ENCODE results near the gene HORMAD2.

DNA sequence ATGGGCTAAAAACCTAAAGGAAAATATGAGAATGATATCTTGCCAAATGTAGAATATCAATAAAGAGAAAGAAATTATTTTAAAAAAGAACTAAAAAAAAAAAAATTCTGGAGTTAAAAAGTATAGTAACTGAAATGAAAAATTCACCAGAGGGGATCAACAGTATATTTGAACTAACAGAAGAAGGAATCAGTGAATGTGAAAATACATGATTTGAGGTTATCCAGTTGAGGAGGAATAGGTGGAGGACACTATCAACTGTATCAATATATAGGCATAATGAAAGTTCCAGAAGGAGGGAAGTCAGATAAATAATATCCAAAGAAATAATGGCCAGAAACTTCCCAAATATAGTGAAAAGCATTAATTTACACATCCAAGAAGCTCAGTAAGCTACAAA lies 16.1 kb upstream of the HORMAD2 start:
- TF ChIP-seq EZH2 (IDR thresholded peaks at IDR 0.05; ENCODE audit: insufficient read depth, poor library complexity, severe bottlenecking) (no peak), EZH2phosphoT487 (IDR thresholded peaks at IDR 0.05; ENCODE audit: insufficient read depth, low read depth) (no peak)
